ENCODE data around the gene PIWIL4. TPM values are rescaled to one million over a fixed set of nuclear protein-coding genes. Genes with fewer than 3 reads are reported as not detected.
A peak's percentile ranks its signal among the peaks of the same experiment; 100 is the strongest.

Gene PIWIL4
- total RNA-seq, 1 donor from 2014 or later: 0.59 TPM

GRCh38 chr11:94583213-94583865 lies 16.2 kb downstream of the PIWIL4 start:
- Mint-ChIP-seq H3K4me3 (ENCODE audit: unreplicated experiment) (no peak overlapping the region), H3K4me1 (ENCODE audit: low read depth, unreplicated experiment) (peaks cover 7% of the 10 kb centered on the region), H3K36me3 (ENCODE audit: low read depth, unreplicated experiment) (peaks cover 1% of the 10 kb centered on the region), H3K27ac (ENCODE audit: unreplicated experiment) (no peak overlapping the region), H3K27me3 (ENCODE audit: low read depth, unreplicated experiment) (peaks cover 3% of the 10 kb centered on the region), H3K9me3 (ENCODE audit: unreplicated experiment) (no peaks in the 10 kb centered on the region)
- Histone ChIP-seq H4K20me1 (ENCODE audit: insufficient read depth, low read length) (no peaks in the 10 kb centered on the region), H3K79me2 (ENCODE audit: insufficient read depth, low read length) (no peaks in the 10 kb centered on the region), H3K4me2 (ENCODE audit: low read length) (no peak overlapping the region), H3K9ac (ENCODE audit: low read length) (no peak overlapping the region), H3K27ac (ENCODE audit: low read depth, low read length) (no peak overlapping the region), H3K4me1 (ENCODE audit: insufficient read depth, low read length) (no peaks in the 10 kb centered on the region), H3K36me3 (ENCODE audit: insufficient read depth, low read length) (no peaks in the 10 kb centered on the region), H3K27me3 (ENCODE audit: insufficient read depth, low read length) (no peaks in the 10 kb centered on the region), H3K9me3 (ENCODE audit: insufficient read depth, low read depth, low read length) (no peaks in the 10 kb centered on the region), H3K4me3 (ENCODE audit: insufficient read depth, low read depth, low read length) (no peak overlapping the region), H2AFZ (ENCODE audit: low read depth, low read length) (no peak overlapping the region)
- FAIRE-seq: no peak
- no peak for DNase-seq (ENCODE audit: low read depth)
- TF ChIP-seq, protein P1, sequence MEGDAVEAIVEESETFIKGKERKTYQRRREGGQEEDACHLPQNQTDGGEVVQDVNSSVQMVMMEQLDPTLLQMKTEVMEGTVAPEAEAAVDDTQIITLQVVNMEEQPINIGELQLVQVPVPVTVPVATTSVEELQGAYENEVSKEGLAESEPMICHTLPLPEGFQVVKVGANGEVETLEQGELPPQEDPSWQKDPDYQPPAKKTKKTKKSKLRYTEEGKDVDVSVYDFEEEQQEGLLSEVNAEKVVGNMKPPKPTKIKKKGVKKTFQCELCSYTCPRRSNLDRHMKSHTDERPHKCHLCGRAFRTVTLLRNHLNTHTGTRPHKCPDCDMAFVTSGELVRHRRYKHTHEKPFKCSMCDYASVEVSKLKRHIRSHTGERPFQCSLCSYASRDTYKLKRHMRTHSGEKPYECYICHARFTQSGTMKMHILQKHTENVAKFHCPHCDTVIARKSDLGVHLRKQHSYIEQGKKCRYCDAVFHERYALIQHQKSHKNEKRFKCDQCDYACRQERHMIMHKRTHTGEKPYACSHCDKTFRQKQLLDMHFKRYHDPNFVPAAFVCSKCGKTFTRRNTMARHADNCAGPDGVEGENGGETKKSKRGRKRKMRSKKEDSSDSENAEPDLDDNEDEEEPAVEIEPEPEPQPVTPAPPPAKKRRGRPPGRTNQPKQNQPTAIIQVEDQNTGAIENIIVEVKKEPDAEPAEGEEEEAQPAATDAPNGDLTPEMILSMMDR (IDR thresholded peaks at IDR 0.05; ENCODE audit: insufficient read depth, low read depth, low read length): no peak
- TF ChIP-seq EZH2 (IDR thresholded peaks at IDR 0.05; ENCODE audit: insufficient read depth, low read length): no peak

DNA sequence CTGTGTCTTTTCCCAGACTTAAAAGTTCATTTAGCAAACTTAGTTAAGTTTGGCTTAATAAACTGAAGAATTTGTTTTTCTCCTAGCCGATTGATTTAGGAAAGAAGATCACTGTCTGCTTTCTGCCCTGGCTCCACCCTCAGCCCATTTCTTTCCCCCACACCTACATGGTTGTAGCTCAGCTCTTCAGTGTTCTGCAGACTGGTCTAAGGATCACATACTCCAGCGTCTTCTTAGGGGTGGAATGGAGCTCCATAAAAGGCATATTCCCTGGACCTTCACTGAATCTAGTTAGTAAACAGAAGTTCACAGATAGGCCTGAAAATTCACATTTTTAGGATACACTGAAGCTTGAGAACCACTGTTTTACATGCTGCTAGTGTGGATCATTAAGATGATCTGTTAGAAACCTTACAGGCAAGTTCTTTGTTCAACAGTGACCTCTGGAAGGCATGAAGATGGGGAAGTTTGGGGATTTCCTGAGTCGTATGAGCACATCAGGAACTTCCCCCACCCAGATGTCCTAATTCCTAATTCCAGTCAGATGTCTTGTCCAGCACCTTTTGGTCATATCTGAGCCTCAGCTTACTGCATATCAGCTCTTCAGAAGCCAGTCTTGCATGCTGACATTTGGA lies 16.8 kb downstream of the PIWIL4 start:
- Mint-ChIP-seq H3K9me3 (ENCODE audit: unreplicated experiment) (no peaks in the 10 kb centered on the region), H3K4me1 (ENCODE audit: low read depth, unreplicated experiment) (peaks cover 7% of the 10 kb centered on the region), H3K27me3 (ENCODE audit: low read depth, unreplicated experiment) (peaks cover 3% of the 10 kb centered on the region), H3K27ac (ENCODE audit: unreplicated experiment) (peak overlapping the region; percentile 2), H3K36me3 (ENCODE audit: low read depth, unreplicated experiment) (peaks cover 1% of the 10 kb centered on the region), H3K4me3 (ENCODE audit: unreplicated experiment) (no peak overlapping the region)
- Histone ChIP-seq H3K4me3 (ENCODE audit: insufficient read depth, low read depth, low read length) (no peak overlapping the region), H4K20me1 (ENCODE audit: insufficient read depth, low read length) (no peaks in the 10 kb centered on the region), H3K27me3 (ENCODE audit: insufficient read depth, low read length) (no peaks in the 10 kb centered on the region), H3K9ac (ENCODE audit: low read length) (no peak overlapping the region), H3K36me3 (ENCODE audit: insufficient read depth, low read length) (no peaks in the 10 kb centered on the region), H3K4me2 (ENCODE audit: low read length) (no peak overlapping the region), H2AFZ (ENCODE audit: low read depth, low read length) (peak overlapping the region; percentile 43), H3K27ac (ENCODE audit: low read depth, low read length) (no peak overlapping the region), H3K4me1 (ENCODE audit: insufficient read depth, low read length) (no peaks in the 10 kb centered on the region), H3K9me3 (ENCODE audit: insufficient read depth, low read depth, low read length) (no peaks in the 10 kb centered on the region), H3K79me2 (ENCODE audit: insufficient read depth, low read length) (no peaks in the 10 kb centered on the region)
- DNase-seq (ENCODE audit: low read depth): no peak
- no peak for FAIRE-seq
- TF ChIP-seq EZH2 (IDR thresholded peaks at IDR 0.05; ENCODE audit: insufficient read depth, low read length): no peak
- TF ChIP-seq, protein P1 (IDR thresholded peaks at IDR 0.05; ENCODE audit: insufficient read depth, low read depth, low read length): no peak

DNA sequence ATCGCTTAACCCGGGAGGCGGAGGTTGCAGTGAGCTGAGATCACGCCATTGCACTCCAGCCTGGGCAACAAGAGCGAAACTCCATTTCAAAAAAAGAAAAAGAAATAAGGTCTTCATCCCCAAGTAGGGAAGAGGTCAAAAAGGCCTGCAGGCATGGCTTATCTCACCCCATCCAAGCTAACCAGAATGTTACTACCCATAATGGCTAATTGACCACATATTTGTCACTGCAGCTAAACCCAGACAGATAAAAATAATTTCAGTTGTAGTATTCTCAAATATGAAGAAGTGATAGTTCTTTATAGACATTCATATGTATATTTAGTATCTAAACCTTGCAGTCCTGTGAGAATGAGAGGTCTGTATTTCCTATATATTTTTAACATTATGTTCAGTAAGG lies 17.8 kb downstream of the PIWIL4 start:
- Histone ChIP-seq H2AFZ (ENCODE audit: low read depth, low read length) (no peak overlapping the region), H4K20me1 (ENCODE audit: insufficient read depth, low read length) (no peaks in the 10 kb centered on the region), H3K4me1 (ENCODE audit: insufficient read depth, low read length) (no peaks in the 10 kb centered on the region), H3K79me2 (ENCODE audit: insufficient read depth, low read length) (no peaks in the 10 kb centered on the region), H3K4me2 (ENCODE audit: low read length) (no peak overlapping the region), H3K36me3 (ENCODE audit: insufficient read depth, low read length) (no peaks in the 10 kb centered on the region), H3K27me3 (ENCODE audit: insufficient read depth, low read length) (no peaks in the 10 kb centered on the region), H3K4me3 (ENCODE audit: insufficient read depth, low read depth, low read length) (no peak overlapping the region), H3K9ac (ENCODE audit: low read length) (no peak overlapping the region), H3K9me3 (ENCODE audit: insufficient read depth, low read depth, low read length) (no peaks in the 10 kb centered on the region), H3K27ac (ENCODE audit: low read depth, low read length) (no peak overlapping the region)
- no peak overlapping the region for H3K4me3 Mint-ChIP-seq (ENCODE audit: unreplicated experiment)
- no peak for TF ChIP-seq EZH2 (IDR thresholded peaks at IDR 0.05; ENCODE audit: insufficient read depth, low read length)
- no peaks in the 10 kb centered on the region for H3K9me3 Mint-ChIP-seq (ENCODE audit: unreplicated experiment)
- FAIRE-seq (no peak), DNase-seq (ENCODE audit: low read depth) (no peak)
- peaks cover 9% of the 10 kb centered on the region for H3K27me3 Mint-ChIP-seq (ENCODE audit: low read depth, unreplicated experiment)
- peaks cover 7% of the 10 kb centered on the region for H3K4me1 Mint-ChIP-seq (ENCODE audit: low read depth, unreplicated experiment)
- H3K27ac Mint-ChIP-seq (ENCODE audit: unreplicated experiment): no peak overlapping the region
- peaks cover 6% of the 10 kb centered on the region for H3K36me3 Mint-ChIP-seq (ENCODE audit: low read depth, unreplicated experiment)
